Thymus (tissue), 11 donors: ENCODE data around the gene AGA. TPM values are rescaled to one million over a fixed set of nuclear protein-coding genes. Genes with fewer than 3 reads are reported as not detected.

Experiments
- DNase-seq, 9 donors: peaks; one replicate each; pipeline ENCODE4 v3.0.0-alpha.2; 2013; ENCODE audit warnings: low spot score in 9 of 9, low read depth in 6 of 9, missing footprints in 1 of 9
- H3K27ac ChIP-seq, 2 donors: one replicate each; pipeline ENCODE4 v1.5.1; 2013; ENCODE audit warnings: control low read depth in 1 of 2, low read depth in 1 of 2, low read length in 1 of 2, mild to moderate bottlenecking in 1 of 2, moderate library complexity in 1 of 2
- H3K27me3 ChIP-seq, 2 donors: one replicate each; pipeline ENCODE4 v1.5.1; 2013; ENCODE audit warnings: low read length in 1 of 2; ENCODE audit not compliant: control insufficient read depth in 2 of 2, insufficient read depth in 1 of 2
- H3K36me3 ChIP-seq, 2 donors: one replicate each; pipeline ENCODE4 v1.5.1; 2013; ENCODE audit warnings: low read length in 1 of 2, mild to moderate bottlenecking in 1 of 2, moderate library complexity in 1 of 2; ENCODE audit not compliant: control insufficient read depth in 2 of 2, insufficient read depth in 2 of 2
- H3K4me1 ChIP-seq, 2 donors: one replicate each; pipeline ENCODE4 v1.5.1; 2013; ENCODE audit warnings: low read length in 2 of 2; ENCODE audit not compliant: control insufficient read depth in 2 of 2, insufficient read depth in 2 of 2
- H3K4me3 ChIP-seq, 2 donors: one replicate each; pipeline ENCODE4 v1.5.1; 2013; ENCODE audit warnings: low read length in 2 of 2, control low read depth in 1 of 2, mild to moderate bottlenecking in 1 of 2
- H3K9me3 ChIP-seq, 2 donors: one replicate each; pipeline ENCODE4 v1.5.1; 2013; ENCODE audit warnings: low read length in 1 of 2, mild to moderate bottlenecking in 1 of 2; ENCODE audit not compliant: control insufficient read depth in 2 of 2, insufficient read depth in 1 of 2
- WGBS: extraction: QIAGEN DNeasy Blood & Tissue Kit; methylation state at CpG from one replicate; pipeline ENCODE4 v1.1.7; 2013; 5-methylcytosine and 5-hydroxymethylcytosine counted together
- polyA plus RNA-seq: library from polyadenylated mRNA; stranded (reverse); fragments of 200-250 nt; gene quantifications from one replicate; pipeline ENCODE4 v1.2.3, GENCODE V29; 2013
- total RNA-seq: library from RNA; stranded (reverse); fragments of 120-200 nt; gene quantifications from one replicate; pipeline ENCODE4 v1.2.4, GENCODE V29; 2013
- donor health status: healthy.

AGA gene
- total and polyA plus RNA-seq, 2 donors = 16.3 to 26.5 TPM

GRCh38 chr4:177436456-177436855, 5.8 kb downstream of the AGA start:
- H3K36me3 ChIP-seq = peaks cover 4 to 44% of the 10 kb centered on the region in 2 donors
- H3K9me3 ChIP-seq = no peaks in the 10 kb centered on the region
- no peak overlapping the region for H3K4me3 ChIP-seq
- H3K4me1 ChIP-seq = peaks cover 2 to 7% of the 10 kb centered on the region in 2 donors
- no peak for DNase-seq
- no peaks in the 10 kb centered on the region for H3K27me3 ChIP-seq
- over 99% methylated on average over 7 of the region's 7 CpGs for WGBS
- no peak overlapping the region for H3K27ac ChIP-seq

GRCh38 chr4:177434667-177435066, 7.6 kb downstream of the AGA start:
- Histone ChIP-seq H3K4me1 (no peaks in the 10 kb centered on the region), H3K36me3 (peaks cover 4 to 44% of the 10 kb centered on the region in 2 donors), H3K27me3 (no peaks in the 10 kb centered on the region), H3K9me3 (no peaks in the 10 kb centered on the region), H3K27ac (no peak overlapping the region), H3K4me3 (no peak overlapping the region)
- no peak for DNase-seq
- WGBS = 99% methylated on average over 8 of the region's 8 CpGs

GRCh38 chr4:177427192-177427591, 15.0 kb downstream of the AGA start:
- Histone ChIP-seq H3K4me1 (no peaks in the 10 kb centered on the region), H3K27ac (no peak overlapping the region), H3K4me3 (no peak overlapping the region), H3K27me3 (no peaks in the 10 kb centered on the region), H3K9me3 (no peaks in the 10 kb centered on the region), H3K36me3 (peaks cover 0 to 5% of the 10 kb centered on the region in 2 donors)
- 91% methylated on average over 1 of the region's 1 CpG for WGBS
- no peak for DNase-seq

- H3K9me3 ChIP-seq = no peaks in the 10 kb centered on the region
Observed at GRCh38 chr4:177419434-177419833, 22.8 kb downstream of the AGA start.

GRCh38 chr4:177413656-177414055, 28.6 kb downstream of the AGA start:
- Histone ChIP-seq H3K4me3 (no peak overlapping the region), H3K36me3 (no peaks in the 10 kb centered on the region), H3K27me3 (no peaks in the 10 kb centered on the region), H3K27ac (no peak overlapping the region), H3K9me3 (no peaks in the 10 kb centered on the region), H3K4me1 (no peaks in the 10 kb centered on the region)
- no peak for DNase-seq

More at GRCh38 chr4:177419434-177419833, 22.8 kb downstream of the AGA start:
- WGBS = 93% methylated on average over 3 of the region's 3 CpGs
- no peak for DNase-seq
- Histone ChIP-seq H3K4me3 (no peak overlapping the region), H3K36me3 (no peaks in the 10 kb centered on the region), H3K27me3 (no peaks in the 10 kb centered on the region), H3K27ac (no peak overlapping the region), H3K4me1 (no peaks in the 10 kb centered on the region)

GRCh38 chr4:177413076-177413475, 29.2 kb downstream of the AGA start:
- WGBS = 42% methylated on average over 1 of the region's 1 CpG
- H3K27me3 ChIP-seq = no peaks in the 10 kb centered on the region
- no peak for DNase-seq
- H3K4me3 ChIP-seq = no peak overlapping the region
- H3K9me3 ChIP-seq = peaks cover 0 to under 1% of the 10 kb centered on the region in 2 donors
- no peaks in the 10 kb centered on the region for H3K4me1 ChIP-seq
- no peak overlapping the region for H3K27ac ChIP-seq
- no peaks in the 10 kb centered on the region for H3K36me3 ChIP-seq

- no peak overlapping the region for H3K27ac ChIP-seq
- H3K9me3 ChIP-seq = peaks cover 0 to 5% of the 10 kb centered on the region in 2 donors
- WGBS = 86% methylated on average over 5 of the region's 5 CpGs
- no peaks in the 10 kb centered on the region for H3K4me1 ChIP-seq
- no peaks in the 10 kb centered on the region for H3K36me3 ChIP-seq
- H3K4me3 ChIP-seq = no peak overlapping the region
- H3K27me3 ChIP-seq = no peaks in the 10 kb centered on the region
- no peak for DNase-seq
Observed at GRCh38 chr4:177411996-177412395, 30.2 kb downstream of the AGA start.

GRCh38 chr4:177410566-177410965, 31.7 kb downstream of the AGA start:
- H3K27me3 ChIP-seq = no peaks in the 10 kb centered on the region
- no peak overlapping the region for H3K27ac ChIP-seq
- no peak for DNase-seq
- no peaks in the 10 kb centered on the region for H3K4me1 ChIP-seq
- no peaks in the 10 kb centered on the region for H3K36me3 ChIP-seq
- H3K9me3 ChIP-seq = peaks cover 0 to 5% of the 10 kb centered on the region in 2 donors
- no peak overlapping the region for H3K4me3 ChIP-seq

GRCh38 chr4:177408023-177408422, 34.2 kb downstream of the AGA start:
- DNase-seq = no peak
- Histone ChIP-seq H3K36me3 (no peaks in the 10 kb centered on the region), H3K27ac (no peak overlapping the region)

GRCh38 chr4:177405508-177405907, 36.7 kb downstream of the AGA start:
- WGBS = 94% methylated on average over 2 of the region's 2 CpGs
- no peak overlapping the region for H3K4me3 ChIP-seq
- H3K27me3 ChIP-seq = no peaks in the 10 kb centered on the region
- DNase-seq = no peak
- H3K27ac ChIP-seq = no peak overlapping the region
- H3K36me3 ChIP-seq = no peaks in the 10 kb centered on the region
- H3K4me1 ChIP-seq = no peaks in the 10 kb centered on the region
- peaks cover 0 to 5% of the 10 kb centered on the region in 2 donors for H3K9me3 ChIP-seq

More at GRCh38 chr4:177408023-177408422, 34.2 kb downstream of the AGA start:
- WGBS = 98% methylated on average over 25 of the region's 25 CpGs
- Histone ChIP-seq H3K4me3 (no peak overlapping the region), H3K4me1 (no peaks in the 10 kb centered on the region), H3K27me3 (no peaks in the 10 kb centered on the region), H3K9me3 (peaks cover 0 to 5% of the 10 kb centered on the region in 2 donors)
